ENCODE results near the gene GP1BB. TPM values are rescaled to one million over a fixed set of nuclear protein-coding genes. Genes with fewer than 3 reads are reported as not detected.

GP1BB gene
- total and polyA plus RNA-seq, 2 of the 13 experiments (the other 11 are each of a cell fraction or from before 2014, with no cell fraction given) = not detected

DNA sequence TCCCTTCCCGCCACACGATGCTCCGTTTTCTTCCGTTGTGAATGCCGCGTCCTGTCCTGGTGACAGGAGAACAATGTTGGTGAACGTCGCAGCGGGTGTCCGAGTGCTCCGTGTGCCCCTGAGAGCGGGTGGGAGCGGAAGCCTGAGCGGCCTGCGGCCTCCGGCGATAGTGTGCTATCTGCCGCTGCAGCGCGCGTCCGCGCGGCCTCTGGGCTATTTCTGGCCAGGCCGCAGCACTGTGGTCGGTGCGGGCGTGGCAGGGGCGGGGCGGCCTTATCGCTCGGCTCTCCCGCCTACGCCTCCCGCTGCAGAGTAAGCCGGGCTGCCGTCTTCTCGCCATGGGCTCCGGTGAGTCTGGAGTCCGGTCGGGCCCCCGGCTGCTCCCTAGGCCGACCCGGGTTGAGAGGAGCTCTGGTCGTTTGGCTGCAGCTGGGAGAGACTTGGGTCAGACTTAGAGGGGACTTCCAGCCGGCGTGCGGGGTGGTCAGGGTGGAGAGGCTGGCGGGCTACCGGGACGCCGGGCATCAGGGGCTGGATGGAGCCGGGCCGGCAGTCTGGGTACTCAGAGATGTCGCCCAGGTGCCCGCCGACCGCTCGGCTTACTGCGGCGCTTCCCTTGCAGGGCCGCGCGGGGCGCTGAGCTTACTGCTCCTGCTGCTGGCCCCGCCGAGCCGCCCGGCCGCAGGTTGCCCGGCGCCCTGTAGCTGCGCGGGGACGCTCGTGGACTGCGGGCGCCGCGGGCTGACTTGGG, at the start of gene GP1BB (continued):
- TF ChIP-seq ZNF335 (CRISPR knock-in tag; IDR thresholded peaks at IDR 0.05) (no peak), NFKBIZ (CRISPR knock-in tag; IDR thresholded peaks at IDR 0.05) (no peak), SNRNP70 (IDR thresholded peaks at IDR 0.05; ENCODE audit: low read depth, low read length) (no peak), ZNF720 (CRISPR knock-in tag; IDR thresholded peaks at IDR 0.05) (no peak), ZNF800 (CRISPR knock-in tag; IDR thresholded peaks at IDR 0.05) (peak; percentile 92), PTBP1 (IDR thresholded peaks at IDR 0.05; ENCODE audit: low read depth, low read length, poor library complexity, severe bottlenecking) (no peak), SP4 (CRISPR knock-in tag; IDR thresholded peaks at IDR 0.05) (peak; percentile 30; the same call in 1 of the 2 replicates), RORA (CRISPR knock-in tag; IDR thresholded peaks at IDR 0.05) (no peak), ZNF136 (CRISPR knock-in tag; IDR thresholded peaks at IDR 0.05; ENCODE audit: low read depth) (no peak), SMAD9 (CRISPR knock-in tag; IDR thresholded peaks at IDR 0.05) (no peak), BCL6 (CRISPR knock-in tag; IDR thresholded peaks at IDR 0.05) (peak; percentile 54), PHF21A (CRISPR knock-in tag; IDR thresholded peaks at IDR 0.05) (peak; percentile 52; the same call in 1 of the 2 replicates), ZNF563 (CRISPR knock-in tag; IDR thresholded peaks at IDR 0.05) (no peak), ZNF282 (IDR thresholded peaks at IDR 0.05; ENCODE audit: partially characterized antibody) (no peak), WIZ (CRISPR knock-in tag; IDR thresholded peaks at IDR 0.05) (no peak), UBTF (CRISPR knock-in tag; IDR thresholded peaks at IDR 0.05) (peak; percentile 67), ETV5 (CRISPR knock-in tag; IDR thresholded peaks at IDR 0.05; ENCODE audit: borderline replicate concordance) (no peak), CBX2 (IDR thresholded peaks at IDR 0.05; ENCODE audit: low read depth, low read length) (no peak), CBX2 (CRISPR knock-in tag; IDR thresholded peaks at IDR 0.05; ENCODE audit: low read depth) (no peak), ZNF724P (CRISPR knock-in tag; IDR thresholded peaks at IDR 0.05; ENCODE audit: borderline replicate concordance) (no peak), ZNF768 (CRISPR knock-in tag; IDR thresholded peaks at IDR 0.05) (no peak), DMAP1 (CRISPR knock-in tag; IDR thresholded peaks at IDR 0.05) (no peak), HCFC1 (IDR thresholded peaks at IDR 0.05; ENCODE audit: low read depth, low read length) (no peak), PLRG1 (conservative IDR thresholded peaks at IDR 0.05) (no peak)
- TF ChIP-seq, protein P1, sequence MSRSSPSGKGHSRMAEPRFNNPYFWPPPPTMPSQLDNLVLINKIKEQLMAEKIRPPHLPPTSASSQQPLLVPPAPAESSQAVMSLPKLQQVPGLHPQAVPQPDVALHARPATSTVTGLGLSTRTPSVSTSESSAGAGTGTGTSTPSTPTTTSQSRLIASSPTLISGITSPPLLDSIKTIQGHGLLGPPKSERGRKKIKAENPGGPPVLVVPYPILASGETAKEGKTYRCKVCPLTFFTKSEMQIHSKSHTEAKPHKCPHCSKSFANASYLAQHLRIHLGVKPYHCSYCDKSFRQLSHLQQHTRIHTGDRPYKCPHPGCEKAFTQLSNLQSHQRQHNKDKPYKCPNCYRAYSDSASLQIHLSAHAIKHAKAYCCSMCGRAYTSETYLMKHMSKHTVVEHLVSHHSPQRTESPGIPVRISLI (CRISPR knock-in tag; IDR thresholded peaks at IDR 0.05; ENCODE audit: borderline replicate concordance) = no peak
- TF ChIP-seq, protein P2, sequence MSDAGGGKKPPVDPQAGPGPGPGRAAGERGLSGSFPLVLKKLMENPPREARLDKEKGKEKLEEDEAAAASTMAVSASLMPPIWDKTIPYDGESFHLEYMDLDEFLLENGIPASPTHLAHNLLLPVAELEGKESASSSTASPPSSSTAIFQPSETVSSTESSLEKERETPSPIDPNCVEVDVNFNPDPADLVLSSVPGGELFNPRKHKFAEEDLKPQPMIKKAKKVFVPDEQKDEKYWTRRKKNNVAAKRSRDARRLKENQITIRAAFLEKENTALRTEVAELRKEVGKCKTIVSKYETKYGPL (CRISPR knock-in tag; IDR thresholded peaks at IDR 0.05) = no peak

Measured in HepG2 (cell line).